HepG2 (cell line): Measurements from ENCODE around the gene CCT6A. TPM values are rescaled to one million over a fixed set of nuclear protein-coding genes. Genes with fewer than 3 reads are reported as not detected.

Source experiments
- ARNTL ChIP-seq: sonication (generic); formaldehyde crosslinking; IDR thresholded peaks from 2 replicates; pipeline ENCODE4 v1.4.0; 2020; ENCODE audit warnings: mild to moderate bottlenecking, missing genetic modification reagents
- CBX5 ChIP-seq: sonication (generic); formaldehyde crosslinking; IDR thresholded peaks from 2 replicates; pipeline ENCODE4 v1.4.0; 2020; ENCODE audit warnings: missing genetic modification reagents, borderline replicate concordance
- CEBPG ChIP-seq: IDR thresholded peaks from 2 replicates; pipeline ENCODE4 v1.6.1; 2016
- CREBL2 ChIP-seq: sonication (generic); formaldehyde crosslinking; IDR thresholded peaks from 2 replicates; pipeline ENCODE4 v1.8.1; 2023; ENCODE audit warnings: missing genetic modification reagents, mild to moderate bottlenecking, borderline replicate concordance
- EP300 ChIP-seq, 3 experiments: sonication (generic) in 1 of 3; formaldehyde crosslinking in 1 of 3; IDR thresholded peaks; 2 replicates each; pipeline versions ENCODE4 v1.5.1 to v1.6.1; 2011 to 2020; ENCODE audit warnings: low read depth in 2 of 3, low read length in 2 of 3, borderline replicate concordance in 1 of 3, improper control_type of control experiment in 1 of 3, mild to moderate bottlenecking in 1 of 3, missing genetic modification reagents in 1 of 3, moderate library complexity in 1 of 3
- RFXANK ChIP-seq: IDR thresholded peaks from 2 replicates; pipeline ENCODE4 v1.6.1; 2016
- STAG1 ChIP-seq: sonication (generic); formaldehyde crosslinking; IDR thresholded peaks from 2 replicates; pipeline ENCODE4 v1.4.0; 2020; ENCODE audit warnings: missing genetic modification reagents
- THRA ChIP-seq: sonication (generic); formaldehyde crosslinking; IDR thresholded peaks from 2 replicates; pipeline ENCODE4 v1.4.0; 2020; ENCODE audit warnings: missing genetic modification reagents, borderline replicate concordance
- ZBTB34 ChIP-seq: sonication (generic); formaldehyde crosslinking; IDR thresholded peaks from 2 replicates; pipeline ENCODE4 v1.8.0; 2022; ENCODE audit warnings: mild to moderate bottlenecking, missing genetic modification reagents
- ZKSCAN8 ChIP-seq: IDR thresholded peaks from 2 replicates; pipeline ENCODE4 v1.6.1; 2016; ENCODE audit warnings: borderline replicate concordance, missing genetic modification reagents, missing compliant biosample characterization
- ZNF484 ChIP-seq: sonication (generic); formaldehyde crosslinking; IDR thresholded peaks from 2 replicates; pipeline ENCODE4 v1.5.1; 2020; ENCODE audit warnings: mild to moderate bottlenecking, low read depth, missing genetic modification reagents, borderline replicate concordance
- ZNF550 ChIP-seq: sonication (generic); formaldehyde crosslinking; IDR thresholded peaks from 2 replicates; pipeline ENCODE4 v1.4.0; 2020; ENCODE audit warnings: mild to moderate bottlenecking, missing genetic modification reagents, borderline replicate concordance
- polyA plus RNA-seq, 8 experiments: library from polyadenylated mRNA; depleted of rRNA in 3 of 8; stranded (reverse) in 7 of 8; unstranded in 1 of 8; fragments of >200 nt; fragmentation: Illumina TruSeq in 4 of 8; extraction: Trizol in 4 of 8; gene quantifications; 2 replicates each; pipeline versions ENCODE4 v1.2.1 to v1.2.3, GENCODE V29; 2011 to 2016; ENCODE audit warnings: low read depth in 4 of 8, missing spikeins in 1 of 8, mixed read lengths in 1 of 8; ENCODE audit not compliant: insufficient read depth in 1 of 8
- total RNA-seq, 5 experiments: library from RNA; depleted of rRNA; stranded (reverse); fragments of >200 nt; fragmentation: Illumina TruSeq; extraction: Trizol; gene quantifications; 2 replicates each; pipeline ENCODE4 v1.2.3, GENCODE V29; 2016; ENCODE audit warnings: low read depth in 1 of 5
- TF ChIP-seq, protein P1 (sequence below): sonication (generic); formaldehyde crosslinking; IDR thresholded peaks from 2 replicates; pipeline ENCODE4 v1.5.1; 2020; ENCODE audit warnings: mild to moderate bottlenecking, missing genetic modification reagents, borderline replicate concordance
- TF ChIP-seq, protein P2 (sequence below): sonication (generic); formaldehyde crosslinking; IDR thresholded peaks from 2 replicates; pipeline ENCODE4 v1.9.0; 2022; ENCODE audit warnings: missing genetic modification reagents, mild to moderate bottlenecking, borderline replicate concordance

CCT6A gene
- total and polyA plus RNA-seq, 2 of the 13 experiments (the other 11 are each of a cell fraction or from before 2014, with no cell fraction given) = 219 to 292 TPM

GRCh38 chr7:56079450-56080185 is 28.1 kb downstream of the CCT6A start (continued):
- peak; percentile 81; the same call in 1 of the 2 replicates for TF ChIP-seq THRA (CRISPR knock-in tag)
- TF ChIP-seq, protein P1, sequence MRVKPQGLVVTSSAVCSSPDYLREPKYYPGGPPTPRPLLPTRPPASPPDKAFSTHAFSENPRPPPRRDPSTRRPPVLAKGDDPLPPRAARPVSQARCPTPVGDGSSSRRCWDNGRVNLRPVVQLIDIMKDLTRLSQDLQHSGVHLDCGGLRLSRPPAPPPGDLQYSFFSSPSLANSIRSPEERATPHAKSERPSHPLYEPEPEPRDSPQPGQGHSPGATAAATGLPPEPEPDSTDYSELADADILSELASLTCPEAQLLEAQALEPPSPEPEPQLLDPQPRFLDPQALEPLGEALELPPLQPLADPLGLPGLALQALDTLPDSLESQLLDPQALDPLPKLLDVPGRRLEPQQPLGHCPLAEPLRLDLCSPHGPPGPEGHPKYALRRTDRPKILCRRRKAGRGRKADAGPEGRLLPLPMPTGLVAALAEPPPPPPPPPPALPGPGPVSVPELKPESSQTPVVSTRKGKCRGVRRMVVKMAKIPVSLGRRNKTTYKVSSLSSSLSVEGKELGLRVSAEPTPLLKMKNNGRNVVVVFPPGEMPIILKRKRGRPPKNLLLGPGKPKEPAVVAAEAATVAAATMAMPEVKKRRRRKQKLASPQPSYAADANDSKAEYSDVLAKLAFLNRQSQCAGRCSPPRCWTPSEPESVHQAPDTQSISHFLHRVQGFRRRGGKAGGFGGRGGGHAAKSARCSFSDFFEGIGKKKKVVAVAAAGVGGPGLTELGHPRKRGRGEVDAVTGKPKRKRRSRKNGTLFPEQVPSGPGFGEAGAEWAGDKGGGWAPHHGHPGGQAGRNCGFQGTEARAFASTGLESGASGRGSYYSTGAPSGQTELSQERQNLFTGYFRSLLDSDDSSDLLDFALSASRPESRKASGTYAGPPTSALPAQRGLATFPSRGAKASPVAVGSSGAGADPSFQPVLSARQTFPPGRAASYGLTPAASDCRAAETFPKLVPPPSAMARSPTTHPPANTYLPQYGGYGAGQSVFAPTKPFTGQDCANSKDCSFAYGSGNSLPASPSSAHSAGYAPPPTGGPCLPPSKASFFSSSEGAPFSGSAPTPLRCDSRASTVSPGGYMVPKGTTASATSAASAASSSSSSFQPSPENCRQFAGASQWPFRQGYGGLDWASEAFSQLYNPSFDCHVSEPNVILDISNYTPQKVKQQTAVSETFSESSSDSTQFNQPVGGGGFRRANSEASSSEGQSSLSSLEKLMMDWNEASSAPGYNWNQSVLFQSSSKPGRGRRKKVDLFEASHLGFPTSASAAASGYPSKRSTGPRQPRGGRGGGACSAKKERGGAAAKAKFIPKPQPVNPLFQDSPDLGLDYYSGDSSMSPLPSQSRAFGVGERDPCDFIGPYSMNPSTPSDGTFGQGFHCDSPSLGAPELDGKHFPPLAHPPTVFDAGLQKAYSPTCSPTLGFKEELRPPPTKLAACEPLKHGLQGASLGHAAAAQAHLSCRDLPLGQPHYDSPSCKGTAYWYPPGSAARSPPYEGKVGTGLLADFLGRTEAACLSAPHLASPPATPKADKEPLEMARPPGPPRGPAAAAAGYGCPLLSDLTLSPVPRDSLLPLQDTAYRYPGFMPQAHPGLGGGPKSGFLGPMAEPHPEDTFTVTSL (CRISPR knock-in tag) = peak; percentile 53; the same call in 1 of the 2 replicates
- TF ChIP-seq ZBTB34 = 0 out of 2 replicates have a peak, but pooled peaks have one; percentile 29
- TF ChIP-seq CREBL2 (CRISPR knock-in tag) = no peak
- peak; percentile 58 for TF ChIP-seq STAG1 (CRISPR knock-in tag)
- TF ChIP-seq, protein P2, sequence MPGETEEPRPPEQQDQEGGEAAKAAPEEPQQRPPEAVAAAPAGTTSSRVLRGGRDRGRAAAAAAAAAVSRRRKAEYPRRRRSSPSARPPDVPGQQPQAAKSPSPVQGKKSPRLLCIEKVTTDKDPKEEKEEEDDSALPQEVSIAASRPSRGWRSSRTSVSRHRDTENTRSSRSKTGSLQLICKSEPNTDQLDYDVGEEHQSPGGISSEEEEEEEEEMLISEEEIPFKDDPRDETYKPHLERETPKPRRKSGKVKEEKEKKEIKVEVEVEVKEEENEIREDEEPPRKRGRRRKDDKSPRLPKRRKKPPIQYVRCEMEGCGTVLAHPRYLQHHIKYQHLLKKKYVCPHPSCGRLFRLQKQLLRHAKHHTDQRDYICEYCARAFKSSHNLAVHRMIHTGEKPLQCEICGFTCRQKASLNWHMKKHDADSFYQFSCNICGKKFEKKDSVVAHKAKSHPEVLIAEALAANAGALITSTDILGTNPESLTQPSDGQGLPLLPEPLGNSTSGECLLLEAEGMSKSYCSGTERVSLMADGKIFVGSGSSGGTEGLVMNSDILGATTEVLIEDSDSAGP (CRISPR knock-in tag) = peak; percentile 45; the same call in 1 of the 2 replicates
- no peak for TF ChIP-seq RFXANK (CRISPR knock-in tag)
- TF ChIP-seq CEBPG (CRISPR knock-in tag) = 0 out of 2 replicates have a peak, but pooled peaks have one; percentile 20
- no peak for TF ChIP-seq ZNF550 (CRISPR knock-in tag)
- peak; percentile 41; the same call in 1 of the 2 replicates for TF ChIP-seq ARNTL (CRISPR knock-in tag)
- TF ChIP-seq ZKSCAN8 (CRISPR knock-in tag) = 0 out of 2 replicates have a peak, but pooled peaks have one; percentile 18
- no peak for TF ChIP-seq ZNF484 (CRISPR knock-in tag)
- TF ChIP-seq EP300 (IDR thresholded peaks at IDR 0.05; ENCODE audit: low read depth in 2 of 2, low read length in 2 of 2) = no peak
- 0 out of 2 replicates have a peak, but pooled peaks have one; percentile 10 for TF ChIP-seq EP300 (CRISPR knock-in tag; IDR thresholded peaks at IDR 0.05; ENCODE audit: borderline replicate concordance)
- TF ChIP-seq CBX5 (CRISPR knock-in tag) = peak; percentile 5; the same call in 1 of the 2 replicates
